HFF-Myc (cell line): ENCODE results near the gene KRTAP10-4.

Experiments used
- DNase-seq: peaks from one replicate; pipeline ENCODE4 v3.0.0-alpha.2; 2011; ENCODE audit warnings: low read depth; ENCODE audit errors: extremely low read depth
- H3K4me3 ChIP-seq: replicated peaks from 2 replicates; pipeline ENCODE4 v1.5.1; 2011; ENCODE audit warnings: low read depth, mild to moderate bottlenecking, control low read depth, low read length
- TF ChIP-seq, protein P1 (sequence below): IDR thresholded peaks from 2 replicates; pipeline ENCODE4 v1.5.1; 2012; ENCODE audit warnings: mild to moderate bottlenecking, low read depth, low read length, control low read depth; ENCODE audit errors: missing control alignments

Gene KRTAP10-4

DNA sequence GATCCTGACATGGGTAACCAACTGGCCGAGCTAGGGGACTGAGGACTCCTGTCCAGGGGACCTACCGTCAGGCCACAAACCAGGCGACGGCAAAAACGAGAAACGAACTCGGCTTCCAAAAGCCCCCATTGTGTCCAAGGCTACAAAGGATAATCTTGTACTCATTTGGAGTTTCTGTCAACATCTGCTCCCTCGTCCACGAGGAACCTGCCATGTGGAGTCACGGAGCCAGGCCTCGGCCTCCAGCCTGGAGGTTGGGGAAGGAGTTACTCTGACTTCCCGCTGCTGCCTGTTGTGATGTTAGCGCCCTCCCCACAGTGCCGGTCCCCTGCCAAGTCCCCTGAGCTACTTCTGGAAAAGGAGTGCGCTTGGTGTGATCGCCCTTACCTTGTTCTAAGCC is 40.8 kb upstream of the KRTAP10-4 start:
- TF ChIP-seq, protein P1, sequence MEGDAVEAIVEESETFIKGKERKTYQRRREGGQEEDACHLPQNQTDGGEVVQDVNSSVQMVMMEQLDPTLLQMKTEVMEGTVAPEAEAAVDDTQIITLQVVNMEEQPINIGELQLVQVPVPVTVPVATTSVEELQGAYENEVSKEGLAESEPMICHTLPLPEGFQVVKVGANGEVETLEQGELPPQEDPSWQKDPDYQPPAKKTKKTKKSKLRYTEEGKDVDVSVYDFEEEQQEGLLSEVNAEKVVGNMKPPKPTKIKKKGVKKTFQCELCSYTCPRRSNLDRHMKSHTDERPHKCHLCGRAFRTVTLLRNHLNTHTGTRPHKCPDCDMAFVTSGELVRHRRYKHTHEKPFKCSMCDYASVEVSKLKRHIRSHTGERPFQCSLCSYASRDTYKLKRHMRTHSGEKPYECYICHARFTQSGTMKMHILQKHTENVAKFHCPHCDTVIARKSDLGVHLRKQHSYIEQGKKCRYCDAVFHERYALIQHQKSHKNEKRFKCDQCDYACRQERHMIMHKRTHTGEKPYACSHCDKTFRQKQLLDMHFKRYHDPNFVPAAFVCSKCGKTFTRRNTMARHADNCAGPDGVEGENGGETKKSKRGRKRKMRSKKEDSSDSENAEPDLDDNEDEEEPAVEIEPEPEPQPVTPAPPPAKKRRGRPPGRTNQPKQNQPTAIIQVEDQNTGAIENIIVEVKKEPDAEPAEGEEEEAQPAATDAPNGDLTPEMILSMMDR = no peak
- no peak overlapping the region for H3K4me3 ChIP-seq
- no peak for DNase-seq

DNA sequence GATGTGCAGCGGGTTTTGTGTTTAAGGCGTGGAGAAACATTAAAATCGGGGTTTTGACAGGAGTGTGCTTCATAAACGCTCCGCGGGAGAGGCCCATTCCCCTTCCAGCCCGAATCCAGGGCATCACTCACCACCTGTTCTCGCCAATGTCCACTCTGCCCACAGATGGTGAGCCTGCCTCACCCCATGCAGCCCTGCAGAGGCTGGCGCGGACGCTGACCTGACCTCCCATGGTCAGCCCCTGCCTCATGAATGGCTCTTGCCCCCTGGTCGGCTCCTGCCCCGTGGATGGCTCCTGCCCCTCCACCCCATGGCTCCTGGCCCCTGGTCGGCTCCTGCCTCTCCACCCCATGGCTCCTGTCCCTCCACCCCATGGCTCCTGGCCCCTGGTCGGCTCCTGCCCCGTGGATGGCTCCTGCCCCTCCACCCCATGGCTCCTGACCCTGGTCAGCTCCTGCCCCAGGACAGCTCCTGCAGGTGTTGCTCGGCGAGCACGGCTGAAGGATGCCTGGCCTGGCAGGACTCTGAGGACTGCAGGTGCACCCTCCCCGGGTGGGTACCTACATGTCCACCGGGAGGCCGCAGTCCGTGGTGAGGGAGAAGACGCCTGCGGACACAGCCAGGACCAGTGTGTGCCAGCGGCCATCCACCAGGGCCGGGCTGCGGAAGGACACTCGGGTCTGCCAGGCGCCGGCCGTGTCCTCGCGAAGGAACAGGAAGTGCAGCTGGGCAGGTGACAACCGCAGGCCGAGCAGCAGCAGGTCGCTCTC is 40.2 kb upstream of the KRTAP10-4 start:
- H3K4me3 ChIP-seq = no peak overlapping the region
- TF ChIP-seq, protein P1 = no peak
- DNase-seq = no peak

DNA sequence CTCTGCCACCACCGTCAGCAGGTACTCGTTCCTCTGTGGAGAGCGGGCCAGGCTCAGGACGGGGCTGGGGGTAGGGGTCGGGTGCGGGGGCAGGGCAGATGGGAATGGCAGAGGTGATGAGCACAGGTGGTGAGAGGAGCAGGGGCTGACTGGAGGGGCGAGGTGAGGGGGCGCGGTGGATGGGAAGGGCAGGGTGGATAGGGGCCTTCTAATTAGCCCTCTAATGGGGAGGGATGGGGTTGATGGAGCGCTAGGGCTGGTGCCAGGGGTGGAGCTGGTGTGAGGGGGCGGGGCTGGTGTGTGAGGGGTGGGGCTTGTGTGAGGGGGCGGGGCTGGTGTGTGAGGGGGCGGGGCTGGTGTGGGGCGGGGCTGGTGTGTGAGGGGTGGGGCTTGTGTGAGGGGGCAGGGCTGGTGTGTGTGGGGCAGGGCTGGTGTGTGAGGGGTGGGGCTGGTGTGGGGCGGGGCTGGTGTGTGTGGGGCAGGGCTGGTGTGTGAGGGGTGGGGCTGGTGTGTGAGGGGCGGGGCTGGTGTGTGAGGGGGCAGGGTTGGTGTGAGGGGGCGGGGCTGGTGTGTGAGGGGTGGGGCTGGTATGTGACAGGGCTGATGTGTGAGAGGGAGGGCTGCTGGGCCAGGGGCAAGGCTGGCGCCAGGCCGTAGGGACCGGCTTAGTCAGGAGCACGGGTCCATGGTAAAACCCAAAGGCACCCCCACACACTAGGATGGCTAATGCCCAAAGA is 39.5 kb upstream of the KRTAP10-4 start:
- TF ChIP-seq, protein P1 = no peak
- no peak for DNase-seq
- H3K4me3 ChIP-seq = no peak overlapping the region

DNA sequence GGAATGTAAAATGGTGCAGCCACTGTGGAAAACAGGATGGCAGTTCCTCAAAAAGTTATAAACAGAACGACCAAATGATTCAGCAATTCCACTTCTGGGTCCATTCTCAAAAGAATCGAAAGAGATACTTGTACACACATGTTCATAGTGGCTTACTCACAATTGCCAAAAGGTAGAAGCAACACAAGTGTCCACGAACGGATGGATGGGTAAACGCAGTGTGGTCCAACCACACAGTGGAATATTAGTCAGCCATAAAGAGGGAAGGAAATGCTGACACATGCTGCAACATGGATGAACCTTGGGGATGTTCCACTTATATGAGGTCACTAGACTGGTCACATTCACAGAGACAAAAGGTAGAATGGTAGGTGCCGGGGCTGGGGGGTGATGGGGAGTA is 38.8 kb upstream of the KRTAP10-4 start:
- H3K4me3 ChIP-seq = no peak overlapping the region
- no peak for DNase-seq
- TF ChIP-seq, protein P1 = no peak

DNA sequence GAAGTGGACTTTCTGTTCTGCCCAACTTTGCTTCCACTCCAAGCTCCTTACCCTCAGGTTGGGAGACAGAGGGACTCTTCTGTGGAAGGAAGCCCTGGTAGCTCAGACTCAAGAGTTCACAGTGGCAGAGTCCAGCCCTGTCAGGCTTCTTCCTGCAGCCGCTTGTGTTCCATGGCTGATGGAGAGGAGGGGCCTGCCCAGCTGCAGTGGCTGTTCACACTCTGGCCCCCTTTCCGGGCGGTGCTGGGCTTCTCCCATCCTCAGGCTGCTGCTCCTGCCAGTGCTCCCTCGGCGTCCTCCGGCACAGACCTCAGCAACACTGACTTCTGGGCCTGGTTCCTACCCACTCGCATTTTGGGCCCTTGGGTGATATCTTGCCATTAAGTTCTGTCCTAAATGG is 37.6 kb upstream of the KRTAP10-4 start:
- DNase-seq = no peak
- TF ChIP-seq, protein P1 = no peak
- H3K4me3 ChIP-seq = no peak overlapping the region

DNA sequence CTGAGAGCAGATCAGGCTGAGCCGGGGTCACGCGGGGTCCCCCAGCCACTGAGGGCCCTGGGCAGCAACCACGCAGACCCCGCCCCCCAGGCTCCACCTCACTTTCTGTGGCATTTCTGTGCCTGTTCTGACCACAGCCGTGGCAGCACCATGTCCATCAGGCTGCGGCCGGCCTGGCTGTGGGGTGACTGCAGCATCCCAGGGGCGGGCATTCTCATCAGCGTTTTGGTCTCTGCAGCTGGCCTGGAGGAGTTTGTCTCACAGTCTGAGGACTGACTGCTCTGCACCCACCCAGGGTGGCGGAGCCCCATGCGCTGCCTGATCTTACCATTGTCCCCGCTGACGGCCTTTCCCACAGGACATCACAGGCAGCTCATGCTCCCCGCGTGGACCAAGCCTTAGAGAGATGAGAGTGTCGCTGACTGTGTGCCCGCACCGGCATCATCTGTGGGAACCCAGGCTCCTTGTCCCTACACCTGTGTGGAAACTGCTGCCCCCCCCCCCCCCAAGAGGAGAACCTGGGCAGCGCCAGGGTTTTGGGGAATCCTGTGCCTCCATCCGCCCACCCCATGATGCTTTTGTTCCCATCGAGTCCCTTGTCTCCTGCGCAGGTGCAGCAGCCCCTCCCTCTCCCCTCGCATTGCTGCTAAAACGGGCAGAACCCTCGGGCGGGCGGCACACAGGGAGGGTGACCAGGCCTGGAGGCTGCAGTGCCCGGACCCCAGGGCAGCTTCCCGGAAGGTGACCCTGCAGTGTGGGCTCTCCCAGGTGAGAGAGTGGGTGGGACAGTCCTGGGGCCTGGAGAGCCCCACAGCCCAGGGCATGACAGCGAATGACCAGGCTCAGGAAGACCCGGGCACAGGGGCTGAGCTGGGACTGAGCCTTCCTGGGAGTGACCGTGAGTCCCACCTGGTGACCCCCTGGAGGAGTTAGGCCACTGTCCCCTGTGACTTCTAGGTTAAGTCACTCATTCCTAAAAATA is 35.3 kb upstream of the KRTAP10-4 start:
- DNase-seq = no peak
- H3K4me3 ChIP-seq = no peak overlapping the region
- TF ChIP-seq, protein P1 = no peak
